WTC11 (cell line): Measurements from ENCODE around the gene KIT. TPM values are rescaled to one million over a fixed set of nuclear protein-coding genes. Genes with fewer than 3 reads are reported as not detected.
A peak's percentile ranks its signal among the peaks of the same experiment; 100 is the strongest.

Source experiments
- ATAC-seq: fragments of 200-7000 bp; cut with Tn5 transposase; 2 replicates; pipeline ENCODE4 v1.10.0; 2021; ENCODE audit warnings: mild to moderate bottlenecking, moderate library complexity
- CTCF ChIA-PET: fragments of 300-600 bp; sonication (Branson Sonifier 250); formaldehyde crosslinking; loops from one replicate; lab custom pipeline; 2021; ENCODE audit warnings: antibody characterized with exemption; lab: Charles Lee
- POLR2A ChIA-PET: fragments of 350-600 bp; sonication (Branson Sonifier 250); formaldehyde crosslinking; loops from one replicate; lab custom pipeline; 2021; ENCODE audit warnings: antibody characterized with exemption; lab: Charles Lee
- DNase-seq: peaks from one replicate; pipeline ENCODE4 v3.0.0; 2021; ENCODE audit warnings: low spot score
- H3K27ac Mint-ChIP-seq: 2 replicates; pipeline ENCODE4 v1.8.0; 2021; ENCODE audit warnings: mixed read lengths
- H3K27me3 Mint-ChIP-seq: 2 replicates; pipeline ENCODE4 v1.8.0; 2021; ENCODE audit warnings: low read depth, mild to moderate bottlenecking, moderate library complexity, mixed read lengths
- H3K36me3 Mint-ChIP-seq: 2 replicates; pipeline ENCODE4 v1.8.0; 2021; ENCODE audit warnings: mixed read lengths
- H3K4me1 Mint-ChIP-seq: 2 replicates; pipeline ENCODE4 v1.8.0; 2022; ENCODE audit warnings: mixed read lengths
- H3K4me3 Mint-ChIP-seq: 2 replicates; pipeline ENCODE4 v1.8.0; 2021; ENCODE audit warnings: mild to moderate bottlenecking, moderate library complexity, mixed read lengths
- H3K9me3 Mint-ChIP-seq: 2 replicates; pipeline ENCODE4 v1.8.0; 2021; ENCODE audit warnings: mixed read lengths
- ATF1 ChIP-seq: sonication (generic); formaldehyde crosslinking; IDR thresholded peaks from 2 replicates; pipeline ENCODE4 v1.8.1; 2023; ENCODE audit warnings: mild to moderate bottlenecking, moderate library complexity, missing genetic modification reagents
- ATF2 ChIP-seq: sonication (generic); formaldehyde crosslinking; IDR thresholded peaks from 2 replicates; pipeline ENCODE4 v1.8.1; 2022; ENCODE audit warnings: low read depth, missing genetic modification reagents, borderline replicate concordance
- ATF6 ChIP-seq: sonication (generic); formaldehyde crosslinking; IDR thresholded peaks from 2 replicates; pipeline ENCODE4 v1.8.1; 2023; ENCODE audit warnings: mild to moderate bottlenecking, missing genetic modification reagents
- CREB1 ChIP-seq: sonication (generic); formaldehyde crosslinking; IDR thresholded peaks from 2 replicates; pipeline ENCODE4 v1.8.0; 2023; ENCODE audit warnings: mild to moderate bottlenecking, missing genetic modification reagents
- ELF4 ChIP-seq: sonication (generic); formaldehyde crosslinking; IDR thresholded peaks from 2 replicates; pipeline ENCODE4 v1.8.1; 2022; ENCODE audit warnings: low read depth, mild to moderate bottlenecking, moderate library complexity, missing genetic modification reagents
- EMX1 ChIP-seq: fragments of 250-450 bp; sonication (Bioruptor Pico); IDR thresholded peaks from 2 replicates; pipeline ENCODE4 v1.8.0; 2021; ENCODE audit warnings: mild to moderate bottlenecking
- GABPB1 ChIP-seq: sonication (generic); formaldehyde crosslinking; IDR thresholded peaks from 2 replicates; pipeline ENCODE4 v1.8.1; 2023; ENCODE audit warnings: mild to moderate bottlenecking, missing genetic modification reagents
- GRHL2 ChIP-seq: fragments of 250-450 bp; sonication (Bioruptor Pico); IDR thresholded peaks from 2 replicates; pipeline ENCODE4 v1.8.0; 2022; ENCODE audit warnings: mild to moderate bottlenecking, moderate library complexity; ENCODE audit not compliant: insufficient replicate concordance, severe bottlenecking
- GTF2I ChIP-seq: fragments of 250-450 bp; sonication (Bioruptor Pico); conservative IDR thresholded peaks from 2 replicates; pipeline ENCODE4 v1.4.0; 2021; ENCODE audit warnings: mild to moderate bottlenecking
- JAZF1 ChIP-seq: fragments of 250-450 bp; sonication (Bioruptor Pico); IDR thresholded peaks from 2 replicates; pipeline ENCODE4 v1.9.0; 2021; ENCODE audit warnings: moderate library complexity, mild to moderate bottlenecking, inconsistent platforms
- KAT7 ChIP-seq: sonication (generic); formaldehyde crosslinking; IDR thresholded peaks from 2 replicates; pipeline ENCODE4 v1.8.1; 2023; ENCODE audit warnings: missing genetic modification reagents, mild to moderate bottlenecking, borderline replicate concordance
- NFYB ChIP-seq: sonication (generic); formaldehyde crosslinking; conservative IDR thresholded peaks from 2 replicates; pipeline ENCODE4 v1.8.0; 2022; ENCODE audit warnings: low read depth, missing genetic modification reagents
- TP53 ChIP-seq: sonication (generic); formaldehyde crosslinking; IDR thresholded peaks from 2 replicates; pipeline ENCODE4 v1.8.1; 2023; ENCODE audit warnings: mild to moderate bottlenecking, missing genetic modification reagents
- USF1 ChIP-seq: sonication (generic); formaldehyde crosslinking; IDR thresholded peaks from 2 replicates; pipeline ENCODE4 v1.8.0; 2022; ENCODE audit warnings: mild to moderate bottlenecking, missing genetic modification reagents
- ZNF138 ChIP-seq: sonication (generic); formaldehyde crosslinking; conservative IDR thresholded peaks from 2 replicates; pipeline ENCODE4 v1.8.1; 2022; ENCODE audit warnings: mild to moderate bottlenecking, moderate library complexity, missing genetic modification reagents
- ZNF219 ChIP-seq: sonication (generic); formaldehyde crosslinking; IDR thresholded peaks from 2 replicates; pipeline ENCODE4 v1.8.0; 2023; ENCODE audit warnings: missing genetic modification reagents, mild to moderate bottlenecking, borderline replicate concordance
- ZNF263 ChIP-seq: sonication (generic); formaldehyde crosslinking; IDR thresholded peaks from 2 replicates; pipeline ENCODE4 v1.8.1; 2022; ENCODE audit warnings: low read depth, mild to moderate bottlenecking, moderate library complexity, missing genetic modification reagents
- ZNF281 ChIP-seq: sonication (generic); formaldehyde crosslinking; IDR thresholded peaks from 2 replicates; pipeline ENCODE4 v1.8.0; 2023; ENCODE audit warnings: mild to moderate bottlenecking, missing genetic modification reagents
- total RNA-seq: library from RNA; stranded (reverse); gene quantifications from 3 replicates; pipeline ENCODE4 v1.2.3, GENCODE V29; 2021
- TF ChIP-seq, protein P1 (sequence below): fragments of 250-450 bp; sonication (Bioruptor Pico); IDR thresholded peaks from 2 replicates; pipeline ENCODE4 v1.9.0; 2021; ENCODE audit warnings: mild to moderate bottlenecking
- TF ChIP-seq, protein P2 (sequence below): fragments of 250-450 bp; sonication (Bioruptor Pico); IDR thresholded peaks from 2 replicates; pipeline ENCODE4 v1.9.0; 2021; ENCODE audit warnings: moderate library complexity, mild to moderate bottlenecking, inconsistent platforms, borderline replicate concordance
- TF ChIP-seq, protein P3 (sequence below): sonication (generic); formaldehyde crosslinking; conservative IDR thresholded peaks from 2 replicates; pipeline ENCODE4 v1.8.1; 2022; ENCODE audit warnings: mild to moderate bottlenecking, missing genetic modification reagents

KIT gene
- total RNA-seq, 1 experiment from 2014 or later = 23.3 TPM

- H3K36me3 Mint-ChIP-seq = peaks cover 55% of the 10 kb centered on the region
- peaks cover 27% of the 10 kb centered on the region for H3K4me1 Mint-ChIP-seq
- TF ChIP-seq, protein P1, sequence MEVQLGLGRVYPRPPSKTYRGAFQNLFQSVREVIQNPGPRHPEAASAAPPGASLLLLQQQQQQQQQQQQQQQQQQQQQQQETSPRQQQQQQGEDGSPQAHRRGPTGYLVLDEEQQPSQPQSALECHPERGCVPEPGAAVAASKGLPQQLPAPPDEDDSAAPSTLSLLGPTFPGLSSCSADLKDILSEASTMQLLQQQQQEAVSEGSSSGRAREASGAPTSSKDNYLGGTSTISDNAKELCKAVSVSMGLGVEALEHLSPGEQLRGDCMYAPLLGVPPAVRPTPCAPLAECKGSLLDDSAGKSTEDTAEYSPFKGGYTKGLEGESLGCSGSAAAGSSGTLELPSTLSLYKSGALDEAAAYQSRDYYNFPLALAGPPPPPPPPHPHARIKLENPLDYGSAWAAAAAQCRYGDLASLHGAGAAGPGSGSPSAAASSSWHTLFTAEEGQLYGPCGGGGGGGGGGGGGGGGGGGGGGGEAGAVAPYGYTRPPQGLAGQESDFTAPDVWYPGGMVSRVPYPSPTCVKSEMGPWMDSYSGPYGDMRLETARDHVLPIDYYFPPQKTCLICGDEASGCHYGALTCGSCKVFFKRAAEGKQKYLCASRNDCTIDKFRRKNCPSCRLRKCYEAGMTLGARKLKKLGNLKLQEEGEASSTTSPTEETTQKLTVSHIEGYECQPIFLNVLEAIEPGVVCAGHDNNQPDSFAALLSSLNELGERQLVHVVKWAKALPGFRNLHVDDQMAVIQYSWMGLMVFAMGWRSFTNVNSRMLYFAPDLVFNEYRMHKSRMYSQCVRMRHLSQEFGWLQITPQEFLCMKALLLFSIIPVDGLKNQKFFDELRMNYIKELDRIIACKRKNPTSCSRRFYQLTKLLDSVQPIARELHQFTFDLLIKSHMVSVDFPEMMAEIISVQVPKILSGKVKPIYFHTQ (CRISPR knock-in tag) = no peak
- TF ChIP-seq ATF1 (no peak), GABPB1 (CRISPR knock-in tag) (no peak), NFYB (CRISPR knock-in tag) (no peak), GRHL2 (CRISPR knock-in tag) (no peak), CREB1 (no peak), ZNF263 (no peak), ATF6 (no peak)
- POLR2A ChIA-PET = no interaction called here
- DNase-seq = no peak
- no peak overlapping the region for H3K4me3 Mint-ChIP-seq
- CTCF ChIA-PET = interaction anchor here (1.2 kb wide), 1 partner anchor 203 kb away, joined by 3 read pairs; no protein-coding TSS in a partner anchor
- H3K27ac Mint-ChIP-seq = peak overlapping the region; percentile 43; the same call in 1 of the 2 replicates
- peak; percentile 74 for ATAC-seq
- H3K9me3 Mint-ChIP-seq = peaks cover 41% of the 10 kb centered on the region
- H3K27me3 Mint-ChIP-seq = no peaks in the 10 kb centered on the region; the same call in 1 of the 2 replicates
Measured at GRCh38 chr4:54742636-54743399, 85.1 kb downstream of the KIT start.

GRCh38 chr4:54743562-54743961 is 85.8 kb downstream of the KIT start:
- no peak overlapping the region for H3K4me3 Mint-ChIP-seq
- peaks cover 55% of the 10 kb centered on the region for H3K36me3 Mint-ChIP-seq
- ATAC-seq (no peak), DNase-seq (no peak)
- peaks cover 46% of the 10 kb centered on the region for H3K9me3 Mint-ChIP-seq
- ChIA-PET POLR2A (no interaction called here), CTCF (no interaction called here)
- no peaks in the 10 kb centered on the region; the same call in 1 of the 2 replicates for H3K27me3 Mint-ChIP-seq
- no peak overlapping the region for H3K27ac Mint-ChIP-seq
- no peak for TF ChIP-seq ELF4 (CRISPR knock-in tag)
- TF ChIP-seq ZNF138 (CRISPR knock-in tag) = no peak
- TF ChIP-seq USF1 (CRISPR knock-in tag) = no peak
- TF ChIP-seq JAZF1 (CRISPR knock-in tag) = no peak
- TF ChIP-seq ZNF281 (CRISPR knock-in tag) = no peak
- TF ChIP-seq, all 79 proteins: peak for 0
- peaks cover 27% of the 10 kb centered on the region for H3K4me1 Mint-ChIP-seq

- CTCF ChIA-PET = no interaction called here
- POLR2A ChIA-PET = no interaction called here
- TF ChIP-seq KAT7 (CRISPR knock-in tag) (no peak), EMX1 (CRISPR knock-in tag) (no peak), TP53 (no peak), GTF2I (CRISPR knock-in tag) (no peak), JAZF1 (CRISPR knock-in tag) (no peak), ATF2 (CRISPR knock-in tag) (no peak), ZNF219 (CRISPR knock-in tag) (no peak)
- TF ChIP-seq, protein P2, sequence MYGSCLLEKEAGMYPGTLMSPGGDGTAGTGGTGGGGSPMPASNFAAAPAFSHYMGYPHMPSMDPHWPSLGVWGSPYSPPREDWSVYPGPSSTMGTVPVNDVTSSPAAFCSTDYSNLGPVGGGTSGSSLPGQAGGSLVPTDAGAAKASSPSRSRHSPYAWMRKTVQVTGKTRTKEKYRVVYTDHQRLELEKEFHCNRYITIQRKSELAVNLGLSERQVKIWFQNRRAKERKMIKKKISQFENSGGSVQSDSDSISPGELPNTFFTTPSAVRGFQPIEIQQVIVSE = no peak
- TF ChIP-seq, protein P3, sequence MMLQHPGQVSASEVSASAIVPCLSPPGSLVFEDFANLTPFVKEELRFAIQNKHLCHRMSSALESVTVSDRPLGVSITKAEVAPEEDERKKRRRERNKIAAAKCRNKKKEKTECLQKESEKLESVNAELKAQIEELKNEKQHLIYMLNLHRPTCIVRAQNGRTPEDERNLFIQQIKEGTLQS (CRISPR knock-in tag) = no peak
Measured at GRCh38 chr4:54744487-54744886, 86.7 kb downstream of the KIT start.

More at GRCh38 chr4:54744487-54744886, 86.7 kb downstream of the KIT start:
- Mint-ChIP-seq H3K4me1 (peaks cover 27% of the 10 kb centered on the region), H3K9me3 (peaks cover 48% of the 10 kb centered on the region), H3K27ac (no peak overlapping the region), H3K4me3 (no peak overlapping the region), H3K36me3 (peaks cover 47% of the 10 kb centered on the region), H3K27me3 (no peaks in the 10 kb centered on the region; the same call in 1 of the 2 replicates)
- no peak for DNase-seq
- no peak for ATAC-seq
